ENCODE data around the gene MT1B.
"Not testable (repeated sequence)": the region's sequence is repeated elsewhere in the genome, so short reads cannot be mapped to it uniquely, and the experiment has no call there.

Gene MT1B

GRCh38 chr16:56620339-56620897 is 31.3 kb upstream of the MT1B start:
- DNase-seq (ENCODE audit: low spot score), result no peak

GRCh38 chr16:56621665-56622445 is 29.8 kb upstream of the MT1B start:
- DNase-seq (ENCODE audit: low spot score), result not testable (repeated sequence)

- DNase-seq (ENCODE audit: low spot score), result not testable (repeated sequence)
Observed at GRCh38 chr16:56623184-56623583, 28.5 kb upstream of the MT1B start.

- no peak for DNase-seq (ENCODE audit: low spot score)
Observed at GRCh38 chr16:56623637-56624036, 28.0 kb upstream of the MT1B start.

- peak; percentile 79 for DNase-seq (ENCODE audit: low spot score)
Observed at GRCh38 chr16:56625140-56625942, 26.3 kb upstream of the MT1B start, which contains the start of gene MT1E. Gene MT1E, plus strand, starts transcription at chr16:56625781. Its CDS starts 71 bp downstream, at chr16:56625852.

- no peak for DNase-seq (ENCODE audit: low spot score)
Observed at GRCh38 chr16:56625943-56626654, 25.6 kb upstream of the MT1B start.

GRCh38 chr16:56626685-56627084 is 25.0 kb upstream of the MT1B start:
- no peak for DNase-seq (ENCODE audit: low spot score)

- DNase-seq (ENCODE audit: low spot score), result no peak
Observed at GRCh38 chr16:56628486-56629350, 23.0 kb upstream of the MT1B start.

- no peak for DNase-seq (ENCODE audit: low spot score)
Observed at GRCh38 chr16:56629531-56629930, 22.2 kb upstream of the MT1B start.

GRCh38 chr16:56630134-56630533 is 21.6 kb upstream of the MT1B start:
- DNase-seq (ENCODE audit: low spot score), result no peak

- no peak for DNase-seq (ENCODE audit: low spot score)
Observed at GRCh38 chr16:56631197-56631596, 20.5 kb upstream of the MT1B start.

- DNase-seq (ENCODE audit: low spot score), result no peak
Observed at GRCh38 chr16:56631832-56632155, 19.9 kb upstream of the MT1B start.

GRCh38 chr16:56632156-56632847 is 19.4 kb upstream of the MT1B start, which contains the start of gene MT1M:
Gene MT1M, plus strand, starts transcription at chr16:56632659. Its CDS starts 73 bp downstream, at chr16:56632732.
- DNase-seq (ENCODE audit: low spot score), result no peak

GRCh38 chr16:56632848-56633365 is 18.8 kb upstream of the MT1B start:
- DNase-seq (ENCODE audit: low spot score), result no peak

- no peak for DNase-seq (ENCODE audit: low spot score)
Observed at GRCh38 chr16:56633535-56633934, 18.2 kb upstream of the MT1B start.

- DNase-seq (ENCODE audit: low spot score), result no peak
Observed at GRCh38 chr16:56634715-56635440, 16.8 kb upstream of the MT1B start.

GRCh38 chr16:56635441-56635967 is 16.2 kb upstream of the MT1B start:
- DNase-seq (ENCODE audit: low spot score), result no peak

- no peak for DNase-seq (ENCODE audit: low spot score)
Observed at GRCh38 chr16:56636616-56637413, 14.9 kb upstream of the MT1B start.

All from kidney capillary endothelial cell (primary cell).